T-helper 1 cell treated with Interleukin-12 subunit alpha and Interleukin-12 subunit beta and Interleukin-4 antibody, amounts not matched to agents 30 μg/mL and 1 μg/mL, for 36 hours (primary cell): Measurements from ENCODE around the gene OSCAR.

ENCODE experiments used
- H3K27ac Mint-ChIP-seq: one replicate; pipeline ENCODE4 v1.8.0; 2021; ENCODE audit warnings: mild to moderate bottlenecking, mixed read lengths
- H3K27me3 Mint-ChIP-seq: one replicate; pipeline ENCODE4 v1.8.0; 2021; ENCODE audit warnings: low read depth, mixed read lengths
- H3K36me3 Mint-ChIP-seq: one replicate; pipeline ENCODE4 v1.8.0; 2021; ENCODE audit warnings: low read depth, mixed read lengths
- H3K4me1 Mint-ChIP-seq: one replicate; pipeline ENCODE4 v1.8.0; 2021; ENCODE audit warnings: low read depth, mixed read lengths
- H3K4me3 Mint-ChIP-seq: one replicate; pipeline ENCODE4 v1.8.0; 2021; ENCODE audit warnings: mild to moderate bottlenecking, moderate library complexity, mixed read lengths
- H3K9me3 Mint-ChIP-seq: one replicate; pipeline ENCODE4 v1.8.0; 2021; ENCODE audit warnings: mixed read lengths

Gene OSCAR

GRCh38 chr19:54100561-54100960 is at the start of gene OSCAR:
TSS of gene OSCAR (minus strand) at chr19:54100803. CDS start at chr19:54100792, 11 bp downstream.
- Mint-ChIP-seq H3K4me1 (peaks cover 20% of the 10 kb centered on the region), H3K27ac (peak within 1 kb of the TSS; percentile 51), H3K36me3 (peaks cover 4% of the 10 kb centered on the region), H3K4me3 (peak within 1 kb of the TSS; percentile 35), H3K9me3 (no peaks in the 10 kb centered on the region), H3K27me3 (peaks cover 7% of the 10 kb centered on the region)

- Mint-ChIP-seq H3K4me1 (peaks cover 7% of the 10 kb centered on the region), H3K9me3 (no peaks in the 10 kb centered on the region), H3K4me3 (no peak overlapping the region), H3K27me3 (no peaks in the 10 kb centered on the region), H3K36me3 (peaks cover 51% of the 10 kb centered on the region), H3K27ac (no peak overlapping the region)
Observed at GRCh38 chr19:54149021-54149812, 48.6 kb upstream of the OSCAR start.

GRCh38 chr19:54148158-54148557 is 47.6 kb upstream of the OSCAR start:
- no peaks in the 10 kb centered on the region for H3K27me3 Mint-ChIP-seq
- no peaks in the 10 kb centered on the region for H3K4me1 Mint-ChIP-seq
- no peaks in the 10 kb centered on the region for H3K9me3 Mint-ChIP-seq
- no peak overlapping the region for H3K4me3 Mint-ChIP-seq
- H3K27ac Mint-ChIP-seq: no peak overlapping the region
- peaks cover 51% of the 10 kb centered on the region for H3K36me3 Mint-ChIP-seq

GRCh38 chr19:54147676-54148075 is 47.1 kb upstream of the OSCAR start:
- H3K9me3 Mint-ChIP-seq: no peaks in the 10 kb centered on the region
- H3K4me3 Mint-ChIP-seq: no peak overlapping the region
- no peaks in the 10 kb centered on the region for H3K4me1 Mint-ChIP-seq
- H3K27me3 Mint-ChIP-seq: no peaks in the 10 kb centered on the region
- peaks cover 53% of the 10 kb centered on the region for H3K36me3 Mint-ChIP-seq
- no peak overlapping the region for H3K27ac Mint-ChIP-seq

GRCh38 chr19:54145541-54146158 is 45.0 kb upstream of the OSCAR start:
- Mint-ChIP-seq H3K36me3 (peaks cover 53% of the 10 kb centered on the region), H3K9me3 (no peaks in the 10 kb centered on the region), H3K27me3 (no peaks in the 10 kb centered on the region), H3K4me1 (peaks cover 6% of the 10 kb centered on the region), H3K4me3 (no peak overlapping the region), H3K27ac (no peak overlapping the region)

GRCh38 chr19:54142166-54142780 is 41.7 kb upstream of the OSCAR start:
- Mint-ChIP-seq H3K36me3 (peaks cover 44% of the 10 kb centered on the region), H3K9me3 (no peaks in the 10 kb centered on the region), H3K27me3 (no peaks in the 10 kb centered on the region), H3K4me3 (no peak overlapping the region), H3K27ac (no peak overlapping the region), H3K4me1 (peaks cover 23% of the 10 kb centered on the region)

- H3K27ac Mint-ChIP-seq: no peak overlapping the region
- no peak overlapping the region for H3K4me3 Mint-ChIP-seq
- H3K27me3 Mint-ChIP-seq: no peaks in the 10 kb centered on the region
- no peaks in the 10 kb centered on the region for H3K9me3 Mint-ChIP-seq
- peaks cover 37% of the 10 kb centered on the region for H3K36me3 Mint-ChIP-seq
- H3K4me1 Mint-ChIP-seq: peaks cover 25% of the 10 kb centered on the region
Observed at GRCh38 chr19:54141356-54141755, 40.8 kb upstream of the OSCAR start.

- H3K4me1 Mint-ChIP-seq: peaks cover 36% of the 10 kb centered on the region
Observed at GRCh38 chr19:54138489-54139256, 38.1 kb upstream of the OSCAR start.

GRCh38 chr19:54137699-54138488 is 37.3 kb upstream of the OSCAR start, which contains the start of gene CNOT3:
TSS of gene CNOT3 (plus strand) at chr19:54137762. CDS start at chr19:54142979, 5,217 bp downstream.
- Mint-ChIP-seq H3K36me3 (peaks cover 12% of the 10 kb centered on the region), H3K4me1 (peaks cover 36% of the 10 kb centered on the region), H3K9me3 (no peaks in the 10 kb centered on the region), H3K27ac (peak within 1 kb of the TSS; percentile 88), H3K27me3 (no peaks in the 10 kb centered on the region), H3K4me3 (peak within 1 kb of the TSS; percentile 85)

More at GRCh38 chr19:54138489-54139256, 38.1 kb upstream of the OSCAR start:
- no peaks in the 10 kb centered on the region for H3K27me3 Mint-ChIP-seq
- H3K4me3 Mint-ChIP-seq: peak overlapping the region; percentile 85
- peak overlapping the region; percentile 88 for H3K27ac Mint-ChIP-seq
- H3K36me3 Mint-ChIP-seq: peaks cover 19% of the 10 kb centered on the region
- H3K9me3 Mint-ChIP-seq: no peaks in the 10 kb centered on the region

- Mint-ChIP-seq H3K4me1 (peaks cover 36% of the 10 kb centered on the region), H3K9me3 (no peaks in the 10 kb centered on the region)
Observed at GRCh38 chr19:54136864-54137698, 36.5 kb upstream of the OSCAR start.

GRCh38 chr19:54136086-54136863 is 35.7 kb upstream of the OSCAR start:
- peaks cover 32% of the 10 kb centered on the region for H3K4me1 Mint-ChIP-seq

More at GRCh38 chr19:54136864-54137698, 36.5 kb upstream of the OSCAR start:
- Mint-ChIP-seq H3K4me3 (peak overlapping the region; percentile 84), H3K27ac (peak overlapping the region; percentile 82), H3K27me3 (no peaks in the 10 kb centered on the region), H3K36me3 (peaks cover 10% of the 10 kb centered on the region)

GRCh38 chr19:54133957-54134590 is 33.5 kb upstream of the OSCAR start:
- no peaks in the 10 kb centered on the region for H3K9me3 Mint-ChIP-seq
- H3K27ac Mint-ChIP-seq: peak overlapping the region; percentile 61
- H3K36me3 Mint-ChIP-seq: peaks cover 5% of the 10 kb centered on the region
- H3K4me3 Mint-ChIP-seq: no peak overlapping the region
- peaks cover 19% of the 10 kb centered on the region for H3K4me1 Mint-ChIP-seq
- no peaks in the 10 kb centered on the region for H3K27me3 Mint-ChIP-seq

More at GRCh38 chr19:54136086-54136863, 35.7 kb upstream of the OSCAR start:
- H3K27ac Mint-ChIP-seq: peak overlapping the region; percentile 82
- no peaks in the 10 kb centered on the region for H3K9me3 Mint-ChIP-seq
- no peaks in the 10 kb centered on the region for H3K27me3 Mint-ChIP-seq
- peak overlapping the region; percentile 84 for H3K4me3 Mint-ChIP-seq
- peaks cover 10% of the 10 kb centered on the region for H3K36me3 Mint-ChIP-seq
